Lower leg skin (tissue), 3 donors: ENCODE data around the gene ALMS1.

Source experiments
- POLR2A ChIP-seq, 2 donors: fragments of 450-650 bp; IDR thresholded peaks; one replicate each; pipeline ENCODE4 v1.6.1; 2016 to 2017; ENCODE audit warnings: antibody characterized with exemption in 2 of 2, mild to moderate bottlenecking in 1 of 2, moderate library complexity in 1 of 2
- TF ChIP-seq, protein P1 (sequence below), 3 donors: fragments of 450-650 bp; IDR thresholded peaks; one replicate each; pipeline ENCODE4 v1.5.1; 2016; ENCODE audit warnings: antibody characterized with exemption in 3 of 3, mild to moderate bottlenecking in 3 of 3, moderate library complexity in 2 of 3

DNA sequence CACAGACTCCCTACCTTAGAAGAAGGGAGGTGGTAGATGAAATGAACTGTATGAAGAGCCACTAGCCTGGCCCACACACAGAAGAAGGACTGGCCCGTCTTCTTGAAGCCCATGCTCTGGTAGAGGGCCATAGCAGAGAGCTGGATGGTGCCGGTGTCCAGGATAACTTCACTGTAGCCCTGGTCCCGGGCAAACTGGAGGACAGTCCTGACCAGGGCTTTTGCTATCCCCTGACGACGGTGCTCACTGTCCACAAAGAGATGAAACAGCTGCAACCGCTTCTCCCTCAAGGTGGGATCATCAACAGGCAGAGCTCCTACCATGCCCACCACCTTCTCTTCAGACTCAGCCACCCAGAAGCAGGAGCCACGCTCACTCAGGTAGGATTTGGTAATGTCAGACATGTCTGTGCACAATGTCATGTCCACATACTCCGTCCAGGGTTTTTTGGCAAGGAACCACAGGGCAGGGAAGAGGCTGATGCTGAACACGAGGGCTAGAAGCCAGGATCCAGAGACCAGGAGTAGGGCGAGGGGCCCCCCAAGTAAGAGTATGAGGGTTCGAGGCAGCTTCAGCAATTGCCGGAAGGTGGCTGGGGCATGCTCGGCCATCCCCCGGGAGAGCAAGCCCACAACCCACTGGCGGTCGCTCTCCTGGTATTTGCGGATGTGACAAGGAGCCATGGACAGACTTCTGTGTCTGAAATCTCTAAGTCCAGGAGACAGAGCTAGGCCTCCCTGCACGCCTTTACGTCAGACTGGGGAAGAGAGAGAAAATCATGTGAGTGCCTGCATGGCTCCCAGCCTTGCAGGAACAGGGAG, 255.5 kb downstream of the ALMS1 start:
- no peak for TF ChIP-seq POLR2A (IDR thresholded peaks at IDR 0.05)
- TF ChIP-seq, protein P1, sequence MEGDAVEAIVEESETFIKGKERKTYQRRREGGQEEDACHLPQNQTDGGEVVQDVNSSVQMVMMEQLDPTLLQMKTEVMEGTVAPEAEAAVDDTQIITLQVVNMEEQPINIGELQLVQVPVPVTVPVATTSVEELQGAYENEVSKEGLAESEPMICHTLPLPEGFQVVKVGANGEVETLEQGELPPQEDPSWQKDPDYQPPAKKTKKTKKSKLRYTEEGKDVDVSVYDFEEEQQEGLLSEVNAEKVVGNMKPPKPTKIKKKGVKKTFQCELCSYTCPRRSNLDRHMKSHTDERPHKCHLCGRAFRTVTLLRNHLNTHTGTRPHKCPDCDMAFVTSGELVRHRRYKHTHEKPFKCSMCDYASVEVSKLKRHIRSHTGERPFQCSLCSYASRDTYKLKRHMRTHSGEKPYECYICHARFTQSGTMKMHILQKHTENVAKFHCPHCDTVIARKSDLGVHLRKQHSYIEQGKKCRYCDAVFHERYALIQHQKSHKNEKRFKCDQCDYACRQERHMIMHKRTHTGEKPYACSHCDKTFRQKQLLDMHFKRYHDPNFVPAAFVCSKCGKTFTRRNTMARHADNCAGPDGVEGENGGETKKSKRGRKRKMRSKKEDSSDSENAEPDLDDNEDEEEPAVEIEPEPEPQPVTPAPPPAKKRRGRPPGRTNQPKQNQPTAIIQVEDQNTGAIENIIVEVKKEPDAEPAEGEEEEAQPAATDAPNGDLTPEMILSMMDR (IDR thresholded peaks at IDR 0.05): no peak
